IPS-18c (cell line): Measurements from ENCODE around the gene MST1R.
"Not testable (repeated sequence)": the region's sequence is repeated elsewhere in the genome, so short reads cannot be mapped to it uniquely, and the experiment has no call there.

ENCODE experiments used
- H3K4me3 ChIP-seq: 2 replicates; pipeline ENCODE4 v1.7.0; 2013; ENCODE audit warnings: low read depth, mild to moderate bottlenecking, low read length, moderate library complexity; ENCODE audit not compliant: insufficient read depth
- H3K9me3 ChIP-seq: one replicate; pipeline ENCODE4 v1.6.1; 2013; ENCODE audit warnings: mild to moderate bottlenecking, low read length, moderate library complexity; ENCODE audit not compliant: control insufficient read depth, insufficient read depth

Gene MST1R

GRCh38 chr3:49903451-49904424 lies at the start of gene MST1R:
Gene MST1R, minus strand, starts transcription at chr3:49903873. Its CDS starts 264 bp downstream, at chr3:49903609.
- no peaks in the 10 kb centered on the region for H3K9me3 ChIP-seq

GRCh38 chr3:49952924-49953323 lies 49.3 kb upstream of the MST1R start:
- no peak overlapping the region for H3K4me3 ChIP-seq
- peaks cover 2% of the 10 kb centered on the region for H3K9me3 ChIP-seq

More at GRCh38 chr3:49903451-49904424, at the start of gene MST1R:
- peak within 1 kb of the TSS; percentile 34; the same call in 1 of the 2 replicates for H3K4me3 ChIP-seq

- H3K4me3 ChIP-seq = no peak overlapping the region
- H3K9me3 ChIP-seq = no peaks in the 10 kb centered on the region
Measured at GRCh38 chr3:49942651-49943050, 39.0 kb upstream of the MST1R start.

- Histone ChIP-seq H3K4me3 (peak overlapping the region; percentile 94), H3K9me3 (no peaks in the 10 kb centered on the region)
Measured at GRCh38 chr3:49940667-49941249, 37.1 kb upstream of the MST1R start.

GRCh38 chr3:49939858-49940666 lies 36.4 kb upstream of the MST1R start, which contains the start of gene RBM6:
Gene RBM6, plus strand, starts transcription at chr3:49940150. Its CDS starts 22,492 bp downstream, at chr3:49962642.
- Histone ChIP-seq H3K4me3 (peak within 1 kb of the TSS; percentile 94), H3K9me3 (no peaks in the 10 kb centered on the region)

- Histone ChIP-seq H3K4me3 (no peak overlapping the region), H3K9me3 (no peaks in the 10 kb centered on the region)
Measured at GRCh38 chr3:49937090-49937489, 33.4 kb upstream of the MST1R start.

GRCh38 chr3:49932281-49932680 lies 28.6 kb upstream of the MST1R start:
- H3K4me3 ChIP-seq, H3K9me3 ChIP-seq: not testable (repeated sequence)

GRCh38 chr3:49930922-49931321 lies 27.2 kb upstream of the MST1R start:
- Histone ChIP-seq H3K9me3 (no peaks in the 10 kb centered on the region), H3K4me3 (no peak overlapping the region)

- H3K9me3 ChIP-seq = no peaks in the 10 kb centered on the region
- H3K4me3 ChIP-seq = no peak overlapping the region; the same call in 1 of the 2 replicates
Measured at GRCh38 chr3:49930168-49930690, 26.6 kb upstream of the MST1R start.

GRCh38 chr3:49929291-49930167 lies 25.9 kb upstream of the MST1R start, which contains the start of gene MON1A:
Gene MON1A, minus strand, starts transcription at chr3:49929811. Its CDS starts 16,465 bp downstream, at chr3:49913346.
- peak within 1 kb of the TSS; percentile 91 for H3K4me3 ChIP-seq

GRCh38 chr3:49928481-49929017 lies 24.9 kb upstream of the MST1R start:
- no peak overlapping the region; the same call in 1 of the 2 replicates for H3K4me3 ChIP-seq
- H3K9me3 ChIP-seq = no peaks in the 10 kb centered on the region

More at GRCh38 chr3:49929291-49930167, 25.9 kb upstream of the MST1R start, which contains the start of gene MON1A:
- no peaks in the 10 kb centered on the region for H3K9me3 ChIP-seq

- H3K4me3 ChIP-seq = no peak overlapping the region
- H3K9me3 ChIP-seq = no peaks in the 10 kb centered on the region
Measured at GRCh38 chr3:49927798-49928197, 24.1 kb upstream of the MST1R start.

- no peak overlapping the region for H3K4me3 ChIP-seq
- no peaks in the 10 kb centered on the region for H3K9me3 ChIP-seq
Measured at GRCh38 chr3:49926117-49926728, 22.6 kb upstream of the MST1R start.

GRCh38 chr3:49925485-49925884 lies 21.8 kb upstream of the MST1R start:
- no peak overlapping the region for H3K4me3 ChIP-seq
- H3K9me3 ChIP-seq = no peaks in the 10 kb centered on the region

- Histone ChIP-seq H3K4me3 (no peak overlapping the region), H3K9me3 (no peaks in the 10 kb centered on the region)
Measured at GRCh38 chr3:49924683-49925082, 21.0 kb upstream of the MST1R start.
